ENCODE measurements around the gene PCBP3. TPM values are rescaled to one million over a fixed set of nuclear protein-coding genes. Genes with fewer than 3 reads are reported as not detected.

Gene PCBP3
- total and polyA plus RNA-seq, 2 donors (not counting 3 experiments of a cell fraction or from before 2014, with no cell fraction given): 0.06 to 1.1 TPM

GRCh38 chr21:45927851-45928850 lies 284.6 kb downstream of the PCBP3 start:
- H3K79me2 ChIP-seq (ENCODE audit: control insufficient read depth, insufficient read depth, low read length): no peaks in the 10 kb centered on the region
- no peaks in the 10 kb centered on the region for H3K9me1 ChIP-seq (replicated peaks; ENCODE audit: control insufficient read depth, extremely low read depth, insufficient read depth, low read length)
- ChIA-PET POLR2A (no interaction called here), CTCF (no interaction called here)
- H4K20me1 ChIP-seq (replicated peaks; ENCODE audit: control insufficient read depth, extremely low read depth, insufficient read depth, low read length): no peaks in the 10 kb centered on the region
- DNase-seq (ENCODE audit: low read depth, low spot score): no peak
- H3K9me3 ChIP-seq (replicated peaks; ENCODE audit: control insufficient read depth, insufficient read depth, low read length): peaks cover 3% of the 10 kb centered on the region
- no peak overlapping the region for H3K9ac ChIP-seq (replicated peaks; ENCODE audit: extremely low read depth, insufficient read depth, low read length)
- no TSS peak for BruUV-seq (replicated peaks)
- FAIRE-seq: no peak
- H3K4me1 ChIP-seq (ENCODE audit: control insufficient read depth, extremely low read depth, insufficient read depth, low read length): no peaks in the 10 kb centered on the region
- no peak overlapping the region for H3K27ac ChIP-seq (ENCODE audit: insufficient read depth, low read depth, low read length)
- no peak overlapping the region for H3K4me2 ChIP-seq (ENCODE audit: insufficient read depth, low read length)
- TF ChIP-seq POLR2AphosphoS5 (IDR thresholded peaks at IDR 0.05; ENCODE audit: insufficient read depth, low read depth, low read length): no peak
- no peak for TF ChIP-seq MAX (IDR thresholded peaks at IDR 0.05; ENCODE audit: insufficient read depth, insufficient read length)
- TF ChIP-seq CTCF (IDR thresholded peaks at IDR 0.05; ENCODE audit: extremely low read depth in 1 of 2, insufficient read depth in 1 of 2, low read depth in 1 of 2, low read length in 2 of 2): no peak
- TF ChIP-seq EZH2 (IDR thresholded peaks at IDR 0.05; ENCODE audit: borderline replicate concordance, low read depth, low read length, severe bottlenecking): no peak
- no peak overlapping the region for H3K4me3 ChIP-seq (replicated peaks in 1 of 3; ENCODE audit: insufficient read depth in 1 of 3, low read depth in 1 of 3, low read length in 3 of 3)
- intact Hi-C loops (cut with micrococcal nuclease): no loop called here
- no peaks in the 10 kb centered on the region for H3K36me3 ChIP-seq (ENCODE audit: control insufficient read depth in 2 of 2, extremely low read depth in 1 of 2, insufficient read depth in 2 of 2, low read length in 2 of 2)
- H2AFZ ChIP-seq (ENCODE audit: low read depth, low read length): no peak overlapping the region
- no peaks in the 10 kb centered on the region for H3K27me3 ChIP-seq (ENCODE audit: control insufficient read depth in 2 of 2, insufficient read depth in 2 of 2, low read length in 2 of 2)
- dilution Hi-C loops (cut with MboI; ENCODE audit: extremely low pct_ligation_motif_present, low sequenced_read_pairs): no loop called here

All from endothelial cell of umbilical vein (primary cell).